Anterior cingulate cortex (tissue), 58 donors: ENCODE data around the gene INO80B.

ENCODE experiments used
- DNase-seq, 58 donors: peaks; one replicate each; lab custom pipeline; 2025; lab: John Stamatoyannopoulos, UW

Gene INO80B

GRCh38 chr2:74498500-74499266, 43.8 kb downstream of the INO80B start:
- no peak for DNase-seq

GRCh38 chr2:74499267-74499939, 44.5 kb downstream of the INO80B start, which contains the start of gene LBX2:
TSS of gene LBX2 (minus strand) at chr2:74499603. CDS start at chr2:74499537, 66 bp downstream.
- no peak for DNase-seq

- no peak for DNase-seq
These were observed 45.2 kb downstream of the INO80B start for GRCh38 chr2:74499940-74500577.

GRCh38 chr2:74500578-74500946, 45.7 kb downstream of the INO80B start:
- DNase-seq: no peak

GRCh38 chr2:74501335-74502071, 46.6 kb downstream of the INO80B start:
- no peak for DNase-seq

GRCh38 chr2:74502147-74502719, 47.3 kb downstream of the INO80B start:
- no peak for DNase-seq

GRCh38 chr2:74502720-74503505, 48.0 kb downstream of the INO80B start:
- peak in 1 of 58 donors; percentile 11 for DNase-seq

- DNase-seq: no peak
These were observed 48.9 kb downstream of the INO80B start for GRCh38 chr2:74503506-74504475.

GRCh38 chr2:74504591-74504990, 49.7 kb downstream of the INO80B start:
- DNase-seq: no peak

GRCh38 chr2:74505448-74506246, 50.8 kb downstream of the INO80B start:
- DNase-seq: no peak

GRCh38 chr2:74507145-74507925, 52.4 kb downstream of the INO80B start, which contains the start of gene PCGF1:
TSS of gene PCGF1 (minus strand) at chr2:74507695. CDS start at chr2:74507668, 27 bp downstream.
- DNase-seq: peak; percentile 79 to 98 (median 94)
